Lung (tissue), 12 donors: ENCODE measurements around the gene SLC15A3. TPM values are rescaled to one million over a fixed set of nuclear protein-coding genes. Genes with fewer than 3 reads are reported as not detected.
A peak's percentile ranks its signal among the peaks of the same experiment; 100 is the strongest.

Source experiments
- ATAC-seq: fragments of 200-7000 bp; cut with Tn5 transposase; one replicate; pipeline ENCODE4 v1.9.1; 2020; ENCODE audit warnings: moderate number of reproducible peaks; ENCODE audit not compliant: insufficient read depth, low FRiP score
- DNase-seq, 3 donors: peaks; one replicate each; pipeline ENCODE4 v3.0.0-alpha.2; 2013 to 2017
- H3K27ac ChIP-seq, 2 donors: one replicate each; pipeline ENCODE4 v1.5.1; 2013; ENCODE audit warnings: mild to moderate bottlenecking in 2 of 2, moderate library complexity in 2 of 2, control low read depth in 1 of 2, inconsistent platforms in 1 of 2, low read depth in 1 of 2, low read length in 1 of 2
- H3K27me3 ChIP-seq, 3 donors: one replicate each; pipeline ENCODE4 v1.5.1; 2013; ENCODE audit warnings: low read length in 2 of 3; ENCODE audit not compliant: control insufficient read depth in 3 of 3, insufficient read depth in 3 of 3
- H3K36me3 ChIP-seq, 4 donors: one replicate each; pipeline ENCODE4 v1.5.1; 2013; ENCODE audit warnings: low read length in 4 of 4, mild to moderate bottlenecking in 1 of 4, moderate library complexity in 1 of 4; ENCODE audit not compliant: control insufficient read depth in 4 of 4, insufficient read depth in 4 of 4
- H3K4me1 ChIP-seq, 5 donors: one replicate each; pipeline ENCODE4 v1.5.1; 2013; ENCODE audit warnings: low read length in 5 of 5, mild to moderate bottlenecking in 2 of 5, moderate library complexity in 1 of 5; ENCODE audit not compliant: control insufficient read depth in 5 of 5, insufficient read depth in 5 of 5
- H3K4me3 ChIP-seq: one replicate; pipeline ENCODE4 v1.5.1; 2013; ENCODE audit warnings: mild to moderate bottlenecking, control low read depth, moderate library complexity
- H3K9ac ChIP-seq, 2 donors: one replicate each; pipeline ENCODE4 v1.5.1; 2013; ENCODE audit warnings: low read length in 2 of 2, control low read depth in 1 of 2; ENCODE audit not compliant: insufficient read depth in 1 of 2
- H3K9me3 ChIP-seq, 4 donors: one replicate each; pipeline ENCODE4 v1.5.1; 2013; ENCODE audit warnings: low read length in 3 of 4, mild to moderate bottlenecking in 1 of 4, moderate library complexity in 1 of 4; ENCODE audit not compliant: control insufficient read depth in 4 of 4, insufficient read depth in 3 of 4
- WGBS, 2 donors: extraction: QIAGEN DNeasy Blood & Tissue Kit; methylation state at CpG; one replicate each; pipeline ENCODE4 v1.1.7; 2013; 5-methylcytosine and 5-hydroxymethylcytosine counted together
- polyA plus RNA-seq, 2 donors: library from polyadenylated mRNA; stranded (reverse); fragments of 200-250 nt; gene quantifications; one replicate each; pipeline ENCODE4 v1.2.1, GENCODE V29; 2013
- total RNA-seq, 2 donors: library from RNA; depleted of rRNA in 1 of 2; stranded (reverse); fragments of >200 nt in 1 of 2; gene quantifications; one replicate each; pipeline ENCODE4 v1.2.1, GENCODE V29; 2014 to 2021
- TF ChIP-seq, protein P1 (sequence below): IDR thresholded peaks from 2 replicates; pipeline ENCODE4 v1.5.1; 2012; ENCODE audit warnings: mild to moderate bottlenecking; ENCODE audit errors: control extremely low read depth, extremely low read depth
- donor health status: control.
- donor health status: control.
- donor health status: Bipolar disorder and iron deficiency.
- donor health status: healthy.
- donor health status: DM: yes; HTN: yes; CAD: no.

SLC15A3 gene
- total and polyA plus RNA-seq, 4 donors: 29.9 to 166 (median 98.6) TPM

DNA sequence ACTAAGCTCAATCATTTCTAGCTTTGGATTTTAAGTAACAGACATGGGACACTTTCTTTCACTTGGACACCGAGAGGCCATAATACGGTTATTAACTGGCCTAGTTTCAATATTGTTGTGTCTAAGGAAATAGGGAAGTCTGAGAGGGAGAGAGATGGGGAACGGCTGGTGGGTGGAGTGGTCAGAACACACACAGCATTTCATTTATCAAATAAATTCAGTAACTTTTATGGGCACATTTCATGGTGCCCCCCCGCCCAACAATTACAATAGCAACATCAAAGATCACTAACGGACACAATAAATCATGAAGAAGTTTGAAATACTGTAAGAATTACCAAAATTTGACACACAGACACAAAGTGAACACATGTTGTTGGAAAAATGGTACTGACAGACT is 56.3 kb downstream of the SLC15A3 start:
- H3K4me3 ChIP-seq: no peak overlapping the region
- H3K27ac ChIP-seq: no peak overlapping the region
- no peaks in the 10 kb centered on the region for H3K27me3 ChIP-seq
- H3K4me1 ChIP-seq: no peaks in the 10 kb centered on the region
- peaks cover 42 to 54% (median 45%) of the 10 kb centered on the region in 4 donors for H3K36me3 ChIP-seq
- WGBS, 2 donors: 83 to 88% methylated on average over 5 of the region's 5 CpGs
- no peak for ATAC-seq
- H3K9ac ChIP-seq: no peak overlapping the region
- no peaks in the 10 kb centered on the region for H3K9me3 ChIP-seq
- no peak for DNase-seq
- TF ChIP-seq, protein P1, sequence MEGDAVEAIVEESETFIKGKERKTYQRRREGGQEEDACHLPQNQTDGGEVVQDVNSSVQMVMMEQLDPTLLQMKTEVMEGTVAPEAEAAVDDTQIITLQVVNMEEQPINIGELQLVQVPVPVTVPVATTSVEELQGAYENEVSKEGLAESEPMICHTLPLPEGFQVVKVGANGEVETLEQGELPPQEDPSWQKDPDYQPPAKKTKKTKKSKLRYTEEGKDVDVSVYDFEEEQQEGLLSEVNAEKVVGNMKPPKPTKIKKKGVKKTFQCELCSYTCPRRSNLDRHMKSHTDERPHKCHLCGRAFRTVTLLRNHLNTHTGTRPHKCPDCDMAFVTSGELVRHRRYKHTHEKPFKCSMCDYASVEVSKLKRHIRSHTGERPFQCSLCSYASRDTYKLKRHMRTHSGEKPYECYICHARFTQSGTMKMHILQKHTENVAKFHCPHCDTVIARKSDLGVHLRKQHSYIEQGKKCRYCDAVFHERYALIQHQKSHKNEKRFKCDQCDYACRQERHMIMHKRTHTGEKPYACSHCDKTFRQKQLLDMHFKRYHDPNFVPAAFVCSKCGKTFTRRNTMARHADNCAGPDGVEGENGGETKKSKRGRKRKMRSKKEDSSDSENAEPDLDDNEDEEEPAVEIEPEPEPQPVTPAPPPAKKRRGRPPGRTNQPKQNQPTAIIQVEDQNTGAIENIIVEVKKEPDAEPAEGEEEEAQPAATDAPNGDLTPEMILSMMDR: no peak

DNA sequence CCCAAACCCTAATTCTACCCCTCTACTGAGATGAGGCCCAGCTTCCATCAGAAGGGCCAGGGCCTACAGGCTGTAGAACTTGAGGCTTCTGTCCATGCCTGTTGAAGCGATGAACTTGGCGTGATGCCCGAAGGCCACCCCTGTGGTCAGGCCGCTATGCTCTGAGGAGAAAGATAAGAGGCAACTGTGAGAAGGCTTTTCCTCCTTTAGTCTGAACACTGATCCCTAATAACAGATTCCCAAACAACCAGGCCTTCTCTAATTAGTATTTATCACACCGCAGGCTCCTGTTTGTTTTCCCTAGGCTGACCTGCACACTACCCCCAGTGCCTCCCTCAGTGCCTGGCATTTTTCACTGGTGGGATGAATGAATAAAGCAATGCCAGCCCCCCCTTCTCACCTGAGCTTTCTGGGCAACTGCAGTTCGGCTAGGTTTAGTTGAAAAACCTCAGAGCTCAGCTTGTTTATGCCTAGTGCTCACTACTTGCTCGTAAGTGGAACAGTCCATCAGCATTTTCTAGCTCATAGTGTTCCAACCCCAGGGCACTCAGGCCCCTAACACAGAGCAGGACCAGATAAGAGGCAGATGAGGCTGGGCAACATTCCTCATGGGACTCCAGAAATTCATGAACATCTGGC is 60.8 kb downstream of the SLC15A3 start:
- TF ChIP-seq, protein P1: no peak
- Histone ChIP-seq H3K9ac (no peak overlapping the region), H3K9me3 (no peaks in the 10 kb centered on the region), H3K27ac (no peak overlapping the region), H3K4me3 (no peak overlapping the region), H3K36me3 (peaks cover 13 to 26% (median 20%) of the 10 kb centered on the region in 4 donors), H3K4me1 (peaks cover 0 to 7% (median 0%) of the 10 kb centered on the region in 5 donors), H3K27me3 (no peaks in the 10 kb centered on the region)
- DNase-seq (peak; percentile 26 to 57 (median 36)), ATAC-seq (no peak)
- 67 to 77% methylated on average over 7 of the region's 7 CpGs for WGBS, 2 donors

DNA sequence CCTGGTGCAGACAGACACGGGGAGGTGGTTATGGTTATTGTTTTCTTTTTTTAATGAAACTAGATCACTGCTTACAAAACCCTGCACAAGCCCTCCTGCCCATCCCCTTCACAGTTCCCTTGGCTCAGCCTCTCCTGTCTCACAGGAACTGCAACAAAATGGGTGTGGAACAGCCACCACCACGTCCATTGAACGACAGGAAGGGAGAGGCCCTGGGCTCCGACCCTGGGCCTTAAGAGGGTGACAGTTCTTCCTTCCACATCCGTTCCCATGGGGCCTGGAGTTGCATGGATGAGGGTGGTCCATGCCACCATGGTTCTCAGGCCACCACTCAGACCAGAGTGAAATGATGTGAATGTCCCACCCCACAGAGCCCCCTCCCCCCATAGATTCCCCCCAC is 61.3 kb downstream of the SLC15A3 start:
- no peak overlapping the region for H3K9ac ChIP-seq
- 39 to 46% methylated on average over 5 of the region's 5 CpGs for WGBS, 2 donors
- TF ChIP-seq, protein P1: no peak

More for the DNA sequence above, 61.3 kb downstream of the SLC15A3 start:
- Histone ChIP-seq H3K4me1 (peaks cover 0 to 7% (median 0%) of the 10 kb centered on the region in 5 donors), H3K36me3 (peaks cover 10 to 24% (median 16%) of the 10 kb centered on the region in 4 donors), H3K27ac (no peak overlapping the region), H3K27me3 (no peaks in the 10 kb centered on the region), H3K9me3 (no peaks in the 10 kb centered on the region), H3K4me3 (no peak overlapping the region)
- ATAC-seq (no peak), DNase-seq (no peak)
